ENCODE results near the gene KLF12. TPM values are rescaled to one million over a fixed set of nuclear protein-coding genes. Genes with fewer than 3 reads are reported as not detected.

KLF12 gene
- polyA plus RNA-seq, 1 donor: 29.0 TPM

GRCh38 chr13:74103970-74104555 lies 30.1 kb downstream of the KLF12 start:
- no peak for DNase-seq

- no peak for DNase-seq
Observed at GRCh38 chr13:74103196-74103595, 31.0 kb downstream of the KLF12 start.

GRCh38 chr13:74102691-74103090 lies 31.5 kb downstream of the KLF12 start:
- DNase-seq: no peak

GRCh38 chr13:74101436-74101835 lies 32.8 kb downstream of the KLF12 start:
- no peak for DNase-seq

- no peak for DNase-seq
Observed at GRCh38 chr13:74098077-74098476, 36.1 kb downstream of the KLF12 start.

- DNase-seq: no peak
Observed at GRCh38 chr13:74097116-74097515, 37.1 kb downstream of the KLF12 start.

- DNase-seq: no peak
Observed at GRCh38 chr13:74093691-74094090, 40.5 kb downstream of the KLF12 start.

GRCh38 chr13:74092711-74093110 lies 41.5 kb downstream of the KLF12 start:
- no peak for DNase-seq

- DNase-seq: no peak
Observed at GRCh38 chr13:74090869-74091605, 43.2 kb downstream of the KLF12 start.

- DNase-seq: no peak
Observed at GRCh38 chr13:74090397-74090796, 43.8 kb downstream of the KLF12 start.

- DNase-seq: no peak
Observed at GRCh38 chr13:74087357-74087756, 46.8 kb downstream of the KLF12 start.

Data from left kidney (tissue), 2 donors.